Lower lobe of right lung (tissue), 2 donors: ENCODE results near the gene ZNF488. TPM values are rescaled to one million over a fixed set of nuclear protein-coding genes. Genes with fewer than 3 reads are reported as not detected.
"Not testable (repeated sequence)": the region's sequence is repeated elsewhere in the genome, so short reads cannot be mapped to it uniquely, and the experiment has no call there.

ENCODE experiments used
- ATAC-seq, 2 donors: fragments of 200-7000 bp; cut with Tn5 transposase; one replicate each; pipeline ENCODE4 v1.9.1; 2020 to 2022; ENCODE audit warnings: mild to moderate bottlenecking in 2 of 2, moderate library complexity in 2 of 2
- DNase-seq: peaks from one replicate; pipeline ENCODE4 v3.0.0-alpha.2; 2020
- H3K27ac ChIP-seq: fragments of 200-600 bp; one replicate; pipeline ENCODE4 v1.8.0; 2022
- H3K27me3 ChIP-seq: fragments of 200-600 bp; one replicate; pipeline ENCODE4 v1.8.0; 2022; ENCODE audit warnings: low read depth
- H3K36me3 ChIP-seq: fragments of 200-600 bp; one replicate; pipeline ENCODE4 v1.8.0; 2022; ENCODE audit warnings: mild to moderate bottlenecking
- H3K4me1 ChIP-seq: fragments of 200-600 bp; one replicate; pipeline ENCODE4 v1.8.0; 2022
- H3K4me3 ChIP-seq: fragments of 200-600 bp; one replicate; pipeline ENCODE4 v1.8.0; 2022; ENCODE audit warnings: mild to moderate bottlenecking
- H3K9me3 ChIP-seq: fragments of 200-600 bp; one replicate; pipeline ENCODE4 v1.8.0; 2022
- intact Hi-C: fragments of 100-400 bp; cut with DNase I; formaldehyde crosslinking; loops from one replicate; pipeline ENCODE4 v1.11.0; 2022
- total RNA-seq: library from RNA; stranded (reverse); fragmentation: NEBNext Ultra II Directional; extraction: Animal tissue kit (Norgen Biotek cat#: 25700); gene quantifications from one replicate; pipeline ENCODE4 v1.2.1, GENCODE V29; 2021
- TF ChIP-seq, protein P1 (sequence below): fragments of 200-600 bp; IDR thresholded peaks from one replicate; pipeline ENCODE4 v1.8.0; 2022; ENCODE audit warnings: antibody characterized with exemption, mild to moderate bottlenecking
- donor health status: DM: no; HTN: yes; CAD: no; lungs with severe emphysema.

The ZNF488 gene
- total RNA-seq, 1 donor from 2014 or later, result 0.38 TPM

DNA sequence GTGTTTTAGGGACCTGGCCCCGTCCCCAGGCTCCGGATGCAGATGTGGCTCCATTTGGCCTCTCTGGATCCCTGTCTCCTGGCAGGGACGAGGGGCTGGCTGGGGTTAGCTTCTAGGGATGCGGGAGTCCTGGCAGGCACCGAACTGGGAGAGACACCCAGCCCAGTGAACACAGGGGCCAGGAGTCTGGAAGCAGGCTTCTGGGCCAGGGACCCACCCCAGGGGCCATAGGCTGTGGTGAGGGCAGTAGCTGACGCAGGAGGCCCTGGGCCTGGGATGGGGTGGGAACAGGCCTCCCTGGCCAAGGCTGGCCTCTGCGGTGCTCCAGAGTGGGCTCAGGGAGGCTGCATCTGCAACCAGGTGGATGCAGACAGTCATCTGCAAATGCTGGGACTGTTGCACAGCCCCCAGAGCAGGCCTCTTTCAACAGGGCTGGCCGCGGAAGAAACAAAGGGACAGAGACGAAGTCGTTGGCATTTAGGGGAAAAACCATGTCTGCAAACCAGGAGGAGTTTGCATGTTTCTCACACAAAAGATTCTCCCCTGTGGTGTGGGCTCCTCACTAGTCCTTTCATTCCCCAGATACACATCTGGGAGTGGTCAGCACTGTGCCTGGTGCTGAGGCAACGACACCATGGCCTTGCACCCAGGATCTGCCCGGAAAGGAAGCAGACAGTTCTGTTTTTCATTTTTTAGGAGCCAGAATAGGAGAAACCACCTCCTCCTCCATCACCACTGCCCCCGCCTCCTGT lies 36.4 kb upstream of the ZNF488 start:
- ATAC-seq, result peak in 1 of 2 donors; percentile 24
- no peak for DNase-seq
- Histone ChIP-seq H3K9me3 (no peaks in the 10 kb centered on the region), H3K4me3 (no peak overlapping the region), H3K27me3 (peaks cover 3% of the 10 kb centered on the region), H3K27ac (no peak overlapping the region), H3K36me3 (no peaks in the 10 kb centered on the region), H3K4me1 (no peaks in the 10 kb centered on the region)
- intact Hi-C loops, result no loop called here
- TF ChIP-seq, protein P1, sequence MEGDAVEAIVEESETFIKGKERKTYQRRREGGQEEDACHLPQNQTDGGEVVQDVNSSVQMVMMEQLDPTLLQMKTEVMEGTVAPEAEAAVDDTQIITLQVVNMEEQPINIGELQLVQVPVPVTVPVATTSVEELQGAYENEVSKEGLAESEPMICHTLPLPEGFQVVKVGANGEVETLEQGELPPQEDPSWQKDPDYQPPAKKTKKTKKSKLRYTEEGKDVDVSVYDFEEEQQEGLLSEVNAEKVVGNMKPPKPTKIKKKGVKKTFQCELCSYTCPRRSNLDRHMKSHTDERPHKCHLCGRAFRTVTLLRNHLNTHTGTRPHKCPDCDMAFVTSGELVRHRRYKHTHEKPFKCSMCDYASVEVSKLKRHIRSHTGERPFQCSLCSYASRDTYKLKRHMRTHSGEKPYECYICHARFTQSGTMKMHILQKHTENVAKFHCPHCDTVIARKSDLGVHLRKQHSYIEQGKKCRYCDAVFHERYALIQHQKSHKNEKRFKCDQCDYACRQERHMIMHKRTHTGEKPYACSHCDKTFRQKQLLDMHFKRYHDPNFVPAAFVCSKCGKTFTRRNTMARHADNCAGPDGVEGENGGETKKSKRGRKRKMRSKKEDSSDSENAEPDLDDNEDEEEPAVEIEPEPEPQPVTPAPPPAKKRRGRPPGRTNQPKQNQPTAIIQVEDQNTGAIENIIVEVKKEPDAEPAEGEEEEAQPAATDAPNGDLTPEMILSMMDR, result no peak

DNA sequence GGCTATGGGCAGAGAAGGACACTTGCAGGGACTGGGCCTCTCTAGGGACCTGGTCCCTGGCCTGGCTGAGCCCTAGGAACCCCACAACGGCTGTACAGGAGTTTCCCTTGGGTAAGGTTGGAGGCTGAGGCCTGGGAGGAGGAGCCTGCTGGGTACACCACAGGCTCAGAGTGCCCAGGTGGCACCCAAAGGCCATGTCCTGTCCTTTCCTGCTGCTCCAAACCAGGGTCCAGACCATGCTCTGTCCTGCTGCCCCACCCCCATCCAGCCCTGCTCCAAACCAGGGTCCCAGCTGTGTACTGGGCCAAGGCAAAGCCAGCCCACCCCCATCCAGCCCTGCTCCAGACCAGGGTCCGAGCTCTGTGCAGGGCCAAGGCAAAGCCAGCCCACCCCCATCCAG lies 35.3 kb upstream of the ZNF488 start:
- Histone ChIP-seq H3K27me3 (peaks cover 3% of the 10 kb centered on the region), H3K4me3 (no peak overlapping the region), H3K4me1 (no peaks in the 10 kb centered on the region), H3K36me3 (no peaks in the 10 kb centered on the region), H3K27ac (no peak overlapping the region), H3K9me3 (no peaks in the 10 kb centered on the region)
- peak in 1 of 2 donors; percentile 15 for ATAC-seq
- TF ChIP-seq, protein P1, result no peak
- intact Hi-C loops, result no loop called here
- no peak for DNase-seq

DNA sequence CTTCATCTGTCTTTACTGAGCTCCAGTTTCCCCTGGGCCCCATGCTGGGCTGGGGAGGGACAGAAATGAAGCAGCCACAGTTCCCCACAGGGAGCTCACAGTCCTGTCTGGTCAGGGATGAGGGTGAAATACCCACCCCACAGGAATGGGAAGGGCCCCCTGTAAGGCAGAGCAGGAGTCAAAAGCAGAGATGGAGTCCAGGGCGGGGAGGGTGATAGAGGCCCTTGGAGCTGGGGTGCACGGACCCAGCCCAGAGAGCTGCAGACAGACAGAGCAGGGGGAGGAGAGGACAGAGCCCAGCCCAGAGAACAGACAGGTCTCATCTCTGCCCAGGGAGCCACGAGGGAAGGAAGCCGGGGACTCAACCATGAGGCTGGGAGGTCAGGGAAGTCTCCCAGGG lies 34.9 kb upstream of the ZNF488 start:
- Histone ChIP-seq H3K27me3 (peaks cover 3% of the 10 kb centered on the region), H3K27ac (no peak overlapping the region), H3K4me1 (no peaks in the 10 kb centered on the region), H3K36me3 (no peaks in the 10 kb centered on the region), H3K4me3 (no peak overlapping the region), H3K9me3 (no peaks in the 10 kb centered on the region)
- intact Hi-C loops, result no loop called here
- ATAC-seq (no peak), DNase-seq (no peak)
- TF ChIP-seq, protein P1, result no peak

GRCh38 chr10:47418321-47418720 lies 34.2 kb upstream of the ZNF488 start:
- H3K4me3 ChIP-seq, result no peak overlapping the region
- intact Hi-C loops, result no loop called here
- no peaks in the 10 kb centered on the region for H3K9me3 ChIP-seq
- H3K4me1 ChIP-seq, result no peaks in the 10 kb centered on the region
- DNase-seq, result no peak
- no peak for ATAC-seq
- peaks cover 3% of the 10 kb centered on the region for H3K27me3 ChIP-seq
- no peaks in the 10 kb centered on the region for H3K36me3 ChIP-seq
- TF ChIP-seq, protein P1, result no peak
- H3K27ac ChIP-seq, result no peak overlapping the region

GRCh38 chr10:47416305-47417218 lies 32.5 kb upstream of the ZNF488 start:
- intact Hi-C loops, DNase-seq, H3K36me3 ChIP-seq, H3K9me3 ChIP-seq, H3K4me3 ChIP-seq, ATAC-seq, H3K27me3 ChIP-seq, H3K27ac ChIP-seq, H3K4me1 ChIP-seq: not testable (repeated sequence)
